Measurements from ENCODE around the gene MTCH2. TPM values are rescaled to one million over a fixed set of nuclear protein-coding genes. Genes with fewer than 3 reads are reported as not detected.

MTCH2 gene
- total RNA-seq, 1 donor from 2014 or later: 95.4 TPM

Small RNAs within 50 kb of the gene (small RNA-seq; reads per million reads assigned to genes)
- gene RNU5E-10P: 0.08 reads per million

Other genes starting within 250 kb of the MTCH2 start
- gene SLC39A13, start 234.0 kb downstream of the MTCH2 start, total RNA-seq: 8.6 TPM
- gene PSMC3, start 216.1 kb downstream of the MTCH2 start, total RNA-seq: 104 TPM
- gene RAPSN, start 193.4 kb downstream of the MTCH2 start, total RNA-seq: not detected
- gene CELF1, start 89.4 kb downstream of the MTCH2 start, total RNA-seq: 176 TPM
- 22.0 TPM for gene PTPMT1, start 77.0 kb downstream of the MTCH2 start, total RNA-seq
- 42.8 TPM for gene KBTBD4, start 63.6 kb downstream of the MTCH2 start, total RNA-seq
- 72.6 TPM for gene NDUFS3, start 63.5 kb downstream of the MTCH2 start, total RNA-seq
- gene FAM180B, start 55.9 kb downstream of the MTCH2 start, total RNA-seq: not detected
- 14.7 TPM for gene C1QTNF4, start 48.1 kb downstream of the MTCH2 start, total RNA-seq
- gene AGBL2, start 72.8 kb upstream of the MTCH2 start, total RNA-seq: 0.41 TPM
- gene FNBP4, start 124.8 kb upstream of the MTCH2 start, total RNA-seq: 79.5 TPM
- 57.5 TPM for gene NUP160, start 205.8 kb upstream of the MTCH2 start, total RNA-seq

Measured in frontal cortex (tissue), 1 donor.